ENCODE data around the gene MED16. TPM values are rescaled to one million over a fixed set of nuclear protein-coding genes. Genes with fewer than 3 reads are reported as not detected.

The MED16 gene
- 35.4 and 44.7 TPM in 2 replicates for total RNA-seq

GRCh38 chr19:892894-893689 is at the start of gene MED16, which contains the start of gene RNU6-9:
Gene MED16 (minus strand): TSS chr19:893187. CDS start chr19:891131, 2,056 bp downstream.
Gene RNU6-9 (plus strand): TSS chr19:893484.

GRCh38 chr19:925526-926322 is 32.7 kb upstream of the MED16 start, which contains the start of gene ARID3A:
Gene ARID3A (plus strand): TSS chr19:926035. CDS start chr19:929529, 3,494 bp downstream.

GRCh38 chr19:917323-918151 is 24.6 kb upstream of the MED16 start, which contains the start of gene KISS1R:
Gene KISS1R (plus strand): TSS chr19:917333. CDS start chr19:917503, 170 bp downstream.

GRCh38 chr19:913080-913748 is 20.2 kb upstream of the MED16 start, which contains the start of gene R3HDM4:
Gene R3HDM4 (minus strand): TSS chr19:913219. CDS start chr19:913157, 62 bp downstream.

GRCh38 chr19:858868-859843 is 33.8 kb downstream of the MED16 start, which contains the start of gene CFD:
Gene CFD (plus strand): TSS chr19:859664. CDS start chr19:859690, 26 bp downstream.

GRCh38 chr19:852136-853013 is 40.6 kb downstream of the MED16 start, which contains the start of gene ELANE:
Gene ELANE (plus strand): TSS chr19:852303. CDS start chr19:852329, 26 bp downstream.

GRCh38 chr19:840519-841206 is 52.3 kb downstream of the MED16 start, which contains the start of gene PRTN3:
Gene PRTN3 (plus strand): TSS chr19:840999. CDS start chr19:841009, 10 bp downstream.

GRCh38 chr19:827710-828321 is 65.2 kb downstream of the MED16 start, which contains the start of gene AZU1:
Gene AZU1 (plus strand): TSS chr19:827837. CDS start chr19:827847, 10 bp downstream.

GRCh38 chr19:821825-822503 is 71.0 kb downstream of the MED16 start, which contains the start of gene PLPPR3:
Gene PLPPR3 (minus strand): TSS chr19:821955. CDS start chr19:821559, 396 bp downstream.

Other genes starting within 250 kb of the MED16 start
- gene RNF126, start 230.0 kb downstream of the MED16 start, total RNA-seq: 65.7 and 83.5 TPM in 2 replicates
- gene FSTL3, start 216.8 kb downstream of the MED16 start, total RNA-seq: 68.0 and 111 TPM in 2 replicates
- not detected in 2 replicates for gene PRSS57, start 197.7 kb downstream of the MED16 start, total RNA-seq
- gene PALM, start 184.3 kb downstream of the MED16 start, total RNA-seq: 0.35 and 6.3 TPM in 2 replicates
- gene MISP, start 142.1 kb downstream of the MED16 start, total RNA-seq: 0.86 TPM in 1 of 2 replicates, not detected in the other
- gene PTBP1, start 95.7 kb downstream of the MED16 start, total RNA-seq: 250 and 351 TPM in 2 replicates
- 0.35 and 0.58 TPM in 2 replicates for gene PLPPR3, start 71.2 kb downstream of the MED16 start, total RNA-seq
- gene AZU1, start 65.3 kb downstream of the MED16 start, total RNA-seq: not detected in 2 replicates
- gene PRTN3, start 52.2 kb downstream of the MED16 start, total RNA-seq: not detected in 2 replicates
- not detected in 2 replicates for gene ELANE, start 40.9 kb downstream of the MED16 start, total RNA-seq
- 2.0 and 5.7 TPM in 2 replicates for gene CFD, start 33.5 kb downstream of the MED16 start, total RNA-seq
- not detected in 2 replicates for gene RNU6-9, start 297 bp upstream of the MED16 start, total RNA-seq
- 34.7 and 66.6 TPM in 2 replicates for gene R3HDM4, start 20.0 kb upstream of the MED16 start, total RNA-seq
- gene KISS1R, start 24.1 kb upstream of the MED16 start, total RNA-seq: 0.18 TPM in 1 of 2 replicates, not detected in the other
- gene ARID3A, start 32.8 kb upstream of the MED16 start, total RNA-seq: 11.7 and 15.3 TPM in 2 replicates
- 45.7 and 62.3 TPM in 2 replicates for gene WDR18, start 91.2 kb upstream of the MED16 start, total RNA-seq
- 0.58 TPM in 1 of 2 replicates, not detected in the other for gene GRIN3B, start 107.2 kb upstream of the MED16 start, total RNA-seq
- 175 and 210 TPM in 2 replicates for gene TMEM259, start 127.9 kb upstream of the MED16 start, total RNA-seq
- gene RNU6-2, start 128.3 kb upstream of the MED16 start, total RNA-seq: not detected in 2 replicates
- gene CNN2, start 133.4 kb upstream of the MED16 start, total RNA-seq: 299 and 306 TPM in 2 replicates
- gene ABCA7, start 146.9 kb upstream of the MED16 start, total RNA-seq: 2.3 and 5.3 TPM in 2 replicates
- 3.5 and 8.5 TPM in 2 replicates for gene ARHGAP45, start 174.0 kb upstream of the MED16 start, total RNA-seq
- gene POLR2E, start 202.2 kb upstream of the MED16 start, total RNA-seq: 360 and 361 TPM in 2 replicates
- 478 TPM in 2 replicates for gene GPX4, start 210.8 kb upstream of the MED16 start, total RNA-seq